K562 (cell line): ENCODE data around the gene COX5A.

Experiments used
- PHB2 ChIP-seq: fragments of 450-650 bp; IDR thresholded peaks from 2 replicates; pipeline ENCODE4 v1.6.1; 2017; ENCODE audit warnings: low read depth
- ZFX ChIP-seq: sonication (generic); formaldehyde crosslinking; IDR thresholded peaks from 2 replicates; pipeline ENCODE4 v1.8.0; 2022; ENCODE audit warnings: mild to moderate bottlenecking, missing genetic modification reagents, moderate library complexity
- ZNF639 ChIP-seq, 2 experiments: fragments of 200-800 bp in 1 of 2; sonication (Bioruptor generic) in 1 of 2; sonication (generic) in 1 of 2; formaldehyde crosslinking in 1 of 2; IDR thresholded peaks in 1 of 2; conservative IDR thresholded peaks in 1 of 2; 2 replicates each; pipeline versions ENCODE4 v1.5.0 to v1.6.1; 2016 to 2020; ENCODE audit warnings: missing compliant biosample characterization in 1 of 2, missing genetic modification characterization in 1 of 2, missing genetic modification reagents in 1 of 2

GRCh38 chr15:74873036-74873755, 64.7 kb downstream of the COX5A start, which contains the start of gene SCAMP2:
- no peak; a peak in 1 of 4 replicates for TF ChIP-seq ZNF639 (CRISPR knock-in tag; conservative IDR thresholded peaks at IDR 0.05 in 1 of 2, IDR thresholded peaks at IDR 0.05 in 1 of 2)
- TF ChIP-seq PHB2: no peak
- peak; percentile 98 for TF ChIP-seq ZFX (CRISPR knock-in tag)
